OCI-LY7 (cell line): ENCODE results near the gene VIPR2.

Source experiments
- CTCF ChIP-seq: fragments of 200-600 bp; sonication (generic); conservative IDR thresholded peaks from 2 replicates; pipeline ENCODE4 v1.5.1; 2014; ENCODE audit warnings: mild to moderate bottlenecking, antibody characterized with exemption, low read length, moderate library complexity, mixed read lengths
- EZH2phosphoT487 ChIP-seq: fragments of 200-600 bp; sonication (generic); IDR thresholded peaks from 2 replicates; pipeline ENCODE4 v1.6.1; 2018; ENCODE audit warnings: low read depth, borderline replicate concordance, mild to moderate bottlenecking, mixed run types, antibody characterized with exemption, low read length, moderate library complexity, mixed read lengths

GRCh38 chr7:159166530-159166929, 21.9 kb upstream of the VIPR2 start:
- TF ChIP-seq CTCF (no peak), EZH2phosphoT487 (no peak)
